ENCODE measurements around the gene PDZD2. TPM values are rescaled to one million over a fixed set of nuclear protein-coding genes. Genes with fewer than 3 reads are reported as not detected.

The PDZD2 gene
- total and polyA plus RNA-seq, 2 experiments from 2014 or later: 8.3 to 16.9 TPM

GRCh38 chr5:32102254-32102986 lies 463.5 kb downstream of the PDZD2 start:
- Histone ChIP-seq H3K36me3 (ENCODE audit: insufficient read depth) (peaks cover 26% of the 10 kb centered on the region), H4K20me1 (replicated peaks; ENCODE audit: insufficient read depth) (0 out of 2 replicates have a peak, but pooled peaks cover 13% of the 10 kb centered on the region), H3K4me1 (ENCODE audit: insufficient read depth) (no peaks in the 10 kb centered on the region), H3K9me2 (ENCODE audit: insufficient read depth) (no peaks in the 10 kb centered on the region), H3F3A (replicated peaks; ENCODE audit: low read depth) (no peaks in the 10 kb centered on the region), H3K27ac (ENCODE audit: low read depth) (no peak overlapping the region), H3K27me3 (ENCODE audit: insufficient read depth) (no peaks in the 10 kb centered on the region), H2AFZ (no peak overlapping the region), H3K4me3 (no peak overlapping the region), H3K79me2 (replicated peaks; ENCODE audit: insufficient read depth) (no peaks in the 10 kb centered on the region), H3K4me2 (no peak overlapping the region)
- H3K4me3 Mint-ChIP-seq: no peak overlapping the region
- no peak for ATAC-seq
- H3K9me3 Mint-ChIP-seq: peaks cover 4% of the 10 kb centered on the region; the same call in 2 of the 3 replicates
- no peak overlapping the region for H3K27ac Mint-ChIP-seq
- H3K36me3 Mint-ChIP-seq (ENCODE audit: low read depth): peaks cover 78% of the 10 kb centered on the region
- no peak for DNase-seq (ENCODE audit: low spot score)
- no peaks in the 10 kb centered on the region; the same call in 2 of the 3 replicates for H3K4me1 Mint-ChIP-seq
- TF ChIP-seq ZNF114 (CRISPR knock-in tag; IDR thresholded peaks at IDR 0.05) (no peak), EZH2 (IDR thresholded peaks at IDR 0.05; ENCODE audit: low read depth, unreplicated experiment) (no peak), REST (IDR thresholded peaks at IDR 0.05; ENCODE audit: unreplicated experiment) (no peak), ZNF331 (CRISPR knock-in tag; IDR thresholded peaks at IDR 0.05; ENCODE audit: low read depth) (no peak), CTCF (conservative IDR thresholded peaks at IDR 0.05; ENCODE audit: low read depth in 2 of 2) (no peak), NANOG (IDR thresholded peaks at IDR 0.05; ENCODE audit: borderline replicate concordance) (no peak), JUNB (IDR thresholded peaks at IDR 0.05; ENCODE audit: unreplicated experiment) (no peak), POLR2AphosphoS5 (IDR thresholded peaks at IDR 0.05; ENCODE audit: low read depth) (no peak), STAT1 (IDR thresholded peaks at IDR 0.05; ENCODE audit: unreplicated experiment) (no peak), EZH2phosphoT487 (IDR thresholded peaks at IDR 0.05; ENCODE audit: unreplicated experiment) (no peak), CREB1 (CRISPR knock-in tag; IDR thresholded peaks at IDR 0.05; ENCODE audit: low read depth) (no peak)
- TF ChIP-seq, protein P1, sequence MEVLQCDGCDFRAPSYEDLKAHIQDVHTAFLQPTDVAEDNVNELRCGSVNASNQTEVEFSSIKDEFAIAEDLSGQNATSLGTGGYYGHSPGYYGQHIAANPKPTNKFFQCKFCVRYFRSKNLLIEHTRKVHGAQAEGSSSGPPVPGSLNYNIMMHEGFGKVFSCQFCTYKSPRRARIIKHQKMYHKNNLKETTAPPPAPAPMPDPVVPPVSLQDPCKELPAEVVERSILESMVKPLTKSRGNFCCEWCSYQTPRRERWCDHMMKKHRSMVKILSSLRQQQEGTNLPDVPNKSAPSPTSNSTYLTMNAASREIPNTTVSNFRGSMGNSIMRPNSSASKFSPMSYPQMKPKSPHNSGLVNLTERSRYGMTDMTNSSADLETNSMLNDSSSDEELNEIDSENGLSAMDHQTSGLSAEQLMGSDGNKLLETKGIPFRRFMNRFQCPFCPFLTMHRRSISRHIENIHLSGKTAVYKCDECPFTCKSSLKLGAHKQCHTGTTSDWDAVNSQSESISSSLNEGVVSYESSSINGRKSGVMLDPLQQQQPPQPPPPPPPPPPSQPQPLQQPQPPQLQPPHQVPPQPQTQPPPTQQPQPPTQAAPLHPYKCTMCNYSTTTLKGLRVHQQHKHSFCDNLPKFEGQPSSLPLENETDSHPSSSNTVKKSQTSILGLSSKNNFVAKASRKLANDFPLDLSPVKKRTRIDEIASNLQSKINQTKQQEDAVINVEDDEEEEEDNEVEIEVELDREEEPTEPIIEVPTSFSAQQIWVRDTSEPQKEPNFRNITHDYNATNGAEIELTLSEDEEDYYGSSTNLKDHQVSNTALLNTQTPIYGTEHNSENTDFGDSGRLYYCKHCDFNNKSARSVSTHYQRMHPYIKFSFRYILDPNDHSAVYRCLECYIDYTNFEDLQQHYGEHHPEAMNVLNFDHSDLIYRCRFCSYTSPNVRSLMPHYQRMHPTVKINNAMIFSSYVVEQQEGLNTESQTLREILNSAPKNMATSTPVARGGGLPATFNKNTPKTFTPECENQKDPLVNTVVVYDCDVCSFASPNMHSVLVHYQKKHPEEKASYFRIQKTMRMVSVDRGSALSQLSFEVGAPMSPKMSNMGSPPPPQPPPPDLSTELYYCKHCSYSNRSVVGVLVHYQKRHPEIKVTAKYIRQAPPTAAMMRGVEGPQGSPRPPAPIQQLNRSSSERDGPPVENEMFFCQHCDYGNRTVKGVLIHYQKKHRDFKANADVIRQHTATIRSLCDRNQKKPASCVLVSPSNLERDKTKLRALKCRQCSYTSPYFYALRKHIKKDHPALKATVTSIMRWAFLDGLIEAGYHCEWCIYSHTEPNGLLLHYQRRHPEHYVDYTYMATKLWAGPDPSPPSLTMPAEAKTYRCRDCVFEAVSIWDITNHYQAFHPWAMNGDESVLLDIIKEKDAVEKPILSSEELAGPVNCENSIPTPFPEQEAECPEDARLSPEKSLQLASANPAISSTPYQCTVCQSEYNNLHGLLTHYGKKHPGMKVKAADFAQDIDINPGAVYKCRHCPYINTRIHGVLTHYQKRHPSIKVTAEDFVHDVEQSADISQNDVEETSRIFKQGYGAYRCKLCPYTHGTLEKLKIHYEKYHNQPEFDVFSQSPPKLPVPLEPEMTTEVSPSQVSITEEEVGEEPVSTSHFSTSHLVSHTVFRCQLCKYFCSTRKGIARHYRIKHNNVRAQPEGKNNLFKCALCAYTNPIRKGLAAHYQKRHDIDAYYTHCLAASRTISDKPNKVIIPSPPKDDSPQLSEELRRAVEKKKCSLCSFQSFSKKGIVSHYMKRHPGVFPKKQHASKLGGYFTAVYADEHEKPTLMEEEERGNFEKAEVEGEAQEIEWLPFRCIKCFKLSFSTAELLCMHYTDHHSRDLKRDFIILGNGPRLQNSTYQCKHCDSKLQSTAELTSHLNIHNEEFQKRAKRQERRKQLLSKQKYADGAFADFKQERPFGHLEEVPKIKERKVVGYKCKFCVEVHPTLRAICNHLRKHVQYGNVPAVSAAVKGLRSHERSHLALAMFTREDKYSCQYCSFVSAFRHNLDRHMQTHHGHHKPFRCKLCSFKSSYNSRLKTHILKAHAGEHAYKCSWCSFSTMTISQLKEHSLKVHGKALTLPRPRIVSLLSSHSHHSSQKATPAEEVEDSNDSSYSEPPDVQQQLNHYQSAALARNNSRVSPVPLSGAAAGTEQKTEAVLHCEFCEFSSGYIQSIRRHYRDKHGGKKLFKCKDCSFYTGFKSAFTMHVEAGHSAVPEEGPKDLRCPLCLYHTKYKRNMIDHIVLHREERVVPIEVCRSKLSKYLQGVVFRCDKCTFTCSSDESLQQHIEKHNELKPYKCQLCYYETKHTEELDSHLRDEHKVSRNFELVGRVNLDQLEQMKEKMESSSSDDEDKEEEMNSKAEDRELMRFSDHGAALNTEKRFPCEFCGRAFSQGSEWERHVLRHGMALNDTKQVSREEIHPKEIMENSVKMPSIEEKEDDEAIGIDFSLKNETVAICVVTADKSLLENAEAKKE (CRISPR knock-in tag; IDR thresholded peaks at IDR 0.05): no peak
- TF ChIP-seq, protein P2, sequence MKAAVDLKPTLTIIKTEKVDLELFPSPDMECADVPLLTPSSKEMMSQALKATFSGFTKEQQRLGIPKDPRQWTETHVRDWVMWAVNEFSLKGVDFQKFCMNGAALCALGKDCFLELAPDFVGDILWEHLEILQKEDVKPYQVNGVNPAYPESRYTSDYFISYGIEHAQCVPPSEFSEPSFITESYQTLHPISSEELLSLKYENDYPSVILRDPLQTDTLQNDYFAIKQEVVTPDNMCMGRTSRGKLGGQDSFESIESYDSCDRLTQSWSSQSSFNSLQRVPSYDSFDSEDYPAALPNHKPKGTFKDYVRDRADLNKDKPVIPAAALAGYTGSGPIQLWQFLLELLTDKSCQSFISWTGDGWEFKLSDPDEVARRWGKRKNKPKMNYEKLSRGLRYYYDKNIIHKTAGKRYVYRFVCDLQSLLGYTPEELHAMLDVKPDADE (IDR thresholded peaks at IDR 0.05): no peak
- peaks cover 10% of the 10 kb centered on the region for H3K27me3 Mint-ChIP-seq (ENCODE audit: insufficient read depth, low read depth, poor library complexity)

Data from GM23338 (cell line).